K562 (cell line): ENCODE results near the gene ALOX5.

Source experiments
- CHD2 ChIP-seq: IDR thresholded peaks from 2 replicates; pipeline ENCODE4 v1.6.1; 2011; ENCODE audit warnings: low read depth, low read length
- CREB1 ChIP-seq, 2 experiments: sonication (generic) in 1 of 2; formaldehyde crosslinking in 1 of 2; IDR thresholded peaks; 2 replicates each; pipeline versions ENCODE4 v1.6.1 to v1.8.0; 2012 to 2022; ENCODE audit warnings: inconsistent platforms in 1 of 2, mild to moderate bottlenecking in 1 of 2, missing genetic modification reagents in 1 of 2, moderate library complexity in 1 of 2
- CTCF ChIP-seq, 3 experiments: IDR thresholded peaks in 2 of 3; conservative IDR thresholded peaks in 1 of 3; 2 replicates each; pipeline ENCODE4 v1.5.1; 2011 to 2012; ENCODE audit warnings: low read length in 3 of 3, mild to moderate bottlenecking in 3 of 3, control low read depth in 2 of 3, improper control_type of control experiment in 1 of 3, inconsistent platforms in 1 of 3, low read depth in 1 of 3, mixed read lengths in 1 of 3, moderate library complexity in 1 of 3; ENCODE audit not compliant: insufficient read depth in 2 of 3
- FOS ChIP-seq: IDR thresholded peaks from 3 replicates; pipeline ENCODE4 v1.6.1; 2011; ENCODE audit not compliant: insufficient read length; ENCODE audit errors: extremely low read depth
- HNRNPUL1 ChIP-seq: fragments of 200-400 bp; formaldehyde crosslinking; IDR thresholded peaks from 2 replicates; pipeline ENCODE4 v1.6.1; 2017; ENCODE audit warnings: low read length
- KAT8 ChIP-seq: fragments of 450-650 bp; IDR thresholded peaks from 2 replicates; pipeline ENCODE4 v1.6.1; 2016; ENCODE audit warnings: low read depth, mild to moderate bottlenecking
- RBFOX2 ChIP-seq: fragments of 200-400 bp; formaldehyde crosslinking; IDR thresholded peaks from 2 replicates; pipeline ENCODE4 v1.6.1; 2017; ENCODE audit warnings: low read depth, mild to moderate bottlenecking, low read length, moderate library complexity
- SNRNP70 ChIP-seq: fragments of 200-400 bp; formaldehyde crosslinking; optimal IDR thresholded peaks from 2 replicates; pipeline ENCODE3; 2017; ENCODE audit warnings: low read depth, low read length
- ZNF174 ChIP-seq: fragments of 250-450 bp; sonication (Bioruptor Pico); IDR thresholded peaks from 2 replicates; pipeline ENCODE4 v1.4.0; 2020; ENCODE audit warnings: mild to moderate bottlenecking
- ZNF354B ChIP-seq: fragments of 250-450 bp; sonication (Bioruptor Pico); IDR thresholded peaks from 2 replicates; pipeline ENCODE4 v1.4.0; 2020
- TF ChIP-seq, protein P1 (sequence below): fragments of 250-450 bp; sonication (Bioruptor Pico); IDR thresholded peaks from 2 replicates; pipeline ENCODE4 v1.5.0; 2022; ENCODE audit warnings: mild to moderate bottlenecking
- TF ChIP-seq, protein P2 (sequence below), 2 experiments: fragments of 450-650 bp; formaldehyde crosslinking in 1 of 2; IDR thresholded peaks; 2 replicates each; pipeline versions ENCODE4 v1.4.0 to v1.6.1; 2014 to 2020; ENCODE audit warnings: mild to moderate bottlenecking in 2 of 2, borderline replicate concordance in 1 of 2, low read depth in 1 of 2
- TF ChIP-seq, protein P3 (sequence below): sonication (generic); formaldehyde crosslinking; IDR thresholded peaks from 2 replicates; pipeline ENCODE4 v1.5.0; 2020; ENCODE audit warnings: missing genetic modification reagents

DNA sequence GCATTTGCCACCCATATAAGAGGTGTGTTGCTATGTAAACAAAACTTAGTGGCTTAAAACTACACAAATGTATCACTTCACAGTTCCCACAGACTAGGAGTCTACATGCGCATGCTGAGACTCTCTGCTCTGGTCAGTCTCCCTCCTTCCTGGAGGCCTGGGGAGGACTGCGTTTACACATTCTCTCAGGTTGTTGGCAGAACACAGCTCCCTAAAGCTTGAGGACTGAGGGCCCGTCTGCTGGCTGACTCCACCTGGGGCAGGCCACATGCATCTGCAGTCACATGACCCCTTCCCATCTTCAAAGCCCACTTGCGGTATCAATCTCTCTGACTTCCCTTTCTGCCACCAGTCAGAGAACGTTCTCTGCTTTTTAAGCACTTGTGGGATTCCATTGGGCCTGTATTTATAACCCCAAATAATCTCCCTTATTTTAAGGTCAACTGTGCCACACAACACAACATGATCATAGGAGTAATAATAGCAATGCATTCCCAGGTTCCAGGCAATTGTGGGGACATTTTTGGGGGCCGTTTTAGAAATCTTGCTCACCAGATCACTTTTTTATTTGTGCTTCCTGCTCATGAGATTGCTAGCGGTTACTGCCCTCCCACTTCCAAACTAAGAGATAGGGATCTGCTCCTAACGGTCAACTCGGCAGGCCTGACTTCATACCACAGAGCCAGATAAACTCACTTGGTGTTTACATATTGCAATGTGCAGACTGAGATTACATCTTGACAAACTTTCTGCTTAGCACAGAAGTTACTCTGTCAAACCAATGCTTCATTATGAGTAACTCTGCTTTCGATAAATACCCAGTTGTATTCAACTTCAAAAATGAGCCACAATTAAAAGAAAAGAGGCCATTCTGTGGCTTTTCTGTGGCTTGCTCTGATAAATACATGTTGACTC, 96.3 kb downstream of the ALOX5 start:
- TF ChIP-seq, protein P1, sequence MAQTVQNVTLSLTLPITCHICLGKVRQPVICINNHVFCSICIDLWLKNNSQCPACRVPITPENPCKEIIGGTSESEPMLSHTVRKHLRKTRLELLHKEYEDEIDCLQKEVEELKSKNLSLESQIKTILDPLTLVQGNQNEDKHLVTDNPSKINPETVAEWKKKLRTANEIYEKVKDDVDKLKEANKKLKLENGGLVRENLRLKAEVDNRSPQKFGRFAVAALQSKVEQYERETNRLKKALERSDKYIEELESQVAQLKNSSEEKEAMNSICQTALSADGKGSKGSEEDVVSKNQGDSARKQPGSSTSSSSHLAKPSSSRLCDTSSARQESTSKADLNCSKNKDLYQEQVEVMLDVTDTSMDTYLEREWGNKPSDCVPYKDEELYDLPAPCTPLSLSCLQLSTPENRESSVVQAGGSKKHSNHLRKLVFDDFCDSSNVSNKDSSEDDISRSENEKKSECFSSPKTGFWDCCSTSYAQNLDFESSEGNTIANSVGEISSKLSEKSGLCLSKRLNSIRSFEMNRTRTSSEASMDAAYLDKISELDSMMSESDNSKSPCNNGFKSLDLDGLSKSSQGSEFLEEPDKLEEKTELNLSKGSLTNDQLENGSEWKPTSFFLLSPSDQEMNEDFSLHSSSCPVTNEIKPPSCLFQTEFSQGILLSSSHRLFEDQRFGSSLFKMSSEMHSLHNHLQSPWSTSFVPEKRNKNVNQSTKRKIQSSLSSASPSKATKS (CRISPR knock-in tag), result no peak
- no peak for TF ChIP-seq SNRNP70
- no peak for TF ChIP-seq ZNF174 (CRISPR knock-in tag)
- TF ChIP-seq RBFOX2, result peak; percentile 44
- no peak for TF ChIP-seq ZNF354B
- TF ChIP-seq CREB1 (IDR thresholded peaks at IDR 0.05), result peak; percentile 82
- peak; percentile 45; the same call in 1 of the 2 replicates for TF ChIP-seq CREB1 (CRISPR knock-in tag; IDR thresholded peaks at IDR 0.05)
- TF ChIP-seq CTCF (IDR thresholded peaks at IDR 0.05 in 2 of 3, conservative IDR thresholded peaks at IDR 0.05 in 1 of 3; ENCODE audit: insufficient read depth in 2 of 3, low read depth in 1 of 3, low read length in 3 of 3), result no peak; a peak in 1 of 6 replicates
- peak; percentile 51; the same call in 1 of the 2 replicates for TF ChIP-seq CHD2
- no peak for TF ChIP-seq KAT8
- no peak for TF ChIP-seq HNRNPUL1
- TF ChIP-seq, protein P2, sequence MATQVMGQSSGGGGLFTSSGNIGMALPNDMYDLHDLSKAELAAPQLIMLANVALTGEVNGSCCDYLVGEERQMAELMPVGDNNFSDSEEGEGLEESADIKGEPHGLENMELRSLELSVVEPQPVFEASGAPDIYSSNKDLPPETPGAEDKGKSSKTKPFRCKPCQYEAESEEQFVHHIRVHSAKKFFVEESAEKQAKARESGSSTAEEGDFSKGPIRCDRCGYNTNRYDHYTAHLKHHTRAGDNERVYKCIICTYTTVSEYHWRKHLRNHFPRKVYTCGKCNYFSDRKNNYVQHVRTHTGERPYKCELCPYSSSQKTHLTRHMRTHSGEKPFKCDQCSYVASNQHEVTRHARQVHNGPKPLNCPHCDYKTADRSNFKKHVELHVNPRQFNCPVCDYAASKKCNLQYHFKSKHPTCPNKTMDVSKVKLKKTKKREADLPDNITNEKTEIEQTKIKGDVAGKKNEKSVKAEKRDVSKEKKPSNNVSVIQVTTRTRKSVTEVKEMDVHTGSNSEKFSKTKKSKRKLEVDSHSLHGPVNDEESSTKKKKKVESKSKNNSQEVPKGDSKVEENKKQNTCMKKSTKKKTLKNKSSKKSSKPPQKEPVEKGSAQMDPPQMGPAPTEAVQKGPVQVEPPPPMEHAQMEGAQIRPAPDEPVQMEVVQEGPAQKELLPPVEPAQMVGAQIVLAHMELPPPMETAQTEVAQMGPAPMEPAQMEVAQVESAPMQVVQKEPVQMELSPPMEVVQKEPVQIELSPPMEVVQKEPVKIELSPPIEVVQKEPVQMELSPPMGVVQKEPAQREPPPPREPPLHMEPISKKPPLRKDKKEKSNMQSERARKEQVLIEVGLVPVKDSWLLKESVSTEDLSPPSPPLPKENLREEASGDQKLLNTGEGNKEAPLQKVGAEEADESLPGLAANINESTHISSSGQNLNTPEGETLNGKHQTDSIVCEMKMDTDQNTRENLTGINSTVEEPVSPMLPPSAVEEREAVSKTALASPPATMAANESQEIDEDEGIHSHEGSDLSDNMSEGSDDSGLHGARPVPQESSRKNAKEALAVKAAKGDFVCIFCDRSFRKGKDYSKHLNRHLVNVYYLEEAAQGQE (IDR thresholded peaks at IDR 0.05; ENCODE audit: borderline replicate concordance), result peak; percentile 76
- TF ChIP-seq, protein P2 (CRISPR knock-in tag; IDR thresholded peaks at IDR 0.05; ENCODE audit: low read depth), result no peak; the same call in 1 of the 2 replicates
- TF ChIP-seq, protein P3, sequence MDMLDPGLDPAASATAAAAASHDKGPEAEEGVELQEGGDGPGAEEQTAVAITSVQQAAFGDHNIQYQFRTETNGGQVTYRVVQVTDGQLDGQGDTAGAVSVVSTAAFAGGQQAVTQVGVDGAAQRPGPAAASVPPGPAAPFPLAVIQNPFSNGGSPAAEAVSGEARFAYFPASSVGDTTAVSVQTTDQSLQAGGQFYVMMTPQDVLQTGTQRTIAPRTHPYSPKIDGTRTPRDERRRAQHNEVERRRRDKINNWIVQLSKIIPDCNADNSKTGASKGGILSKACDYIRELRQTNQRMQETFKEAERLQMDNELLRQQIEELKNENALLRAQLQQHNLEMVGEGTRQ (CRISPR knock-in tag), result peak; percentile 95
- no peak for TF ChIP-seq FOS
